H1 (cell line): ENCODE measurements around the gene PACS1. TPM values are rescaled to one million over a fixed set of nuclear protein-coding genes. Genes with fewer than 3 reads are reported as not detected.

Experiments used
- CTCF ChIA-PET: fragments of 300-600 bp; sonication (Branson Sonifier 250); formaldehyde crosslinking; loops from one replicate; lab custom pipeline; 2021; ENCODE audit not compliant: partially characterized antibody; lab: Charles Lee
- POLR2A ChIA-PET: fragments of 300-600 bp; sonication (Branson Sonifier 250); formaldehyde crosslinking; loops from one replicate; lab custom pipeline; 2021; ENCODE audit warnings: inconsistent platforms; ENCODE audit not compliant: partially characterized antibody; lab: Charles Lee
- DNase-seq, 2 experiments: peaks; one replicate each; pipeline versions ENCODE4 v3.0.0 to v3.0.0-alpha.2; 2010 to 2022; ENCODE audit warnings: low spot score in 2 of 2, low read depth in 1 of 2, mixed read lengths in 1 of 2
- FAIRE-seq: peaks from 2 replicates; lab custom pipeline; 2011; peaks lifted over from hg19 to GRCh38; lab: Jason Lieb, UNC
- H2AFZ ChIP-seq: 2 replicates; pipeline ENCODE4 v1.8.1; 2012; ENCODE audit warnings: low read length, inconsistent platforms
- H2AK5ac ChIP-seq: 2 replicates; pipeline ENCODE4 v1.6.1; 2013; ENCODE audit warnings: low read depth, low read length
- H2BK120ac ChIP-seq: replicated peaks from 2 replicates; pipeline ENCODE3; 2013; ENCODE audit warnings: low read depth, low read length, inconsistent platforms
- H2BK12ac ChIP-seq: 2 replicates; pipeline ENCODE4 v1.6.1; 2013; ENCODE audit warnings: low read depth, low read length
- H2BK15ac ChIP-seq: 2 replicates; pipeline ENCODE4 v1.6.1; 2013; ENCODE audit warnings: low read length
- H2BK20ac ChIP-seq: 2 replicates; pipeline ENCODE4 v1.6.1; 2013; ENCODE audit warnings: low read length
- H2BK5ac ChIP-seq: 2 replicates; pipeline ENCODE4 v1.6.1; 2013; ENCODE audit warnings: low read depth, low read length
- H3K14ac ChIP-seq: 2 replicates; pipeline ENCODE4 v1.6.1; 2013; ENCODE audit warnings: inconsistent platforms; ENCODE audit not compliant: insufficient read length
- H3K18ac ChIP-seq: 2 replicates; pipeline ENCODE4 v1.6.1; 2013; ENCODE audit warnings: low read length; ENCODE audit errors: extremely low read depth
- H3K23ac ChIP-seq: 2 replicates; pipeline ENCODE4 v1.6.1; 2013; ENCODE audit warnings: inconsistent platforms; ENCODE audit not compliant: insufficient read length
- H3K23me2 ChIP-seq: 2 replicates; pipeline ENCODE4 v1.6.1; 2013; ENCODE audit warnings: low read depth, low read length
- H3K27ac ChIP-seq: 2 replicates; pipeline ENCODE4 v1.6.1; 2011; ENCODE audit warnings: low read depth, low read length, inconsistent platforms
- H3K27me3 ChIP-seq, 4 experiments: replicated peaks in 1 of 4; 1 replicate in 1 of 4; 2 replicates in 3 of 4; pipeline versions ENCODE4 v1.6.1 to v1.8.1; 2011 to 2013; ENCODE audit warnings: low read length in 3 of 4, mild to moderate bottlenecking in 3 of 4, inconsistent platforms in 2 of 4, mixed read lengths in 2 of 4, moderate library complexity in 1 of 4; ENCODE audit not compliant: control insufficient read depth in 3 of 4, insufficient read depth in 3 of 4; ENCODE audit errors: extremely low read depth in 1 of 4
- H3K36me3 ChIP-seq, 4 experiments: 2 replicates each; pipeline versions ENCODE4 v1.6.1 to v1.8.1; 2011 to 2013; ENCODE audit warnings: mild to moderate bottlenecking in 4 of 4, low read length in 3 of 4, moderate library complexity in 2 of 4, control low read depth in 1 of 4, inconsistent platforms in 1 of 4; ENCODE audit not compliant: insufficient read depth in 4 of 4, control insufficient read depth in 2 of 4
- H3K4ac ChIP-seq: replicated peaks from 2 replicates; pipeline ENCODE3; 2013; ENCODE audit warnings: low read length, low read depth, mixed read lengths, inconsistent platforms; ENCODE audit not compliant: insufficient read length
- H3K4me1 ChIP-seq, 4 experiments: replicated peaks in 1 of 4; 1 replicate in 1 of 4; 2 replicates in 3 of 4; pipeline versions ENCODE4 v1.6.1 to v1.8.1; 2011 to 2013; ENCODE audit warnings: low read length in 3 of 4, inconsistent platforms in 2 of 4, mixed read lengths in 1 of 4; ENCODE audit not compliant: insufficient read depth in 4 of 4, control insufficient read depth in 3 of 4
- H3K4me2 ChIP-seq, 2 experiments: 2 replicates each; pipeline versions ENCODE4 v1.6.1 to v1.8.1; 2011 to 2013; ENCODE audit warnings: low read depth in 2 of 2, low read length in 2 of 2, control low read depth in 1 of 2, inconsistent platforms in 1 of 2, mild to moderate bottlenecking in 1 of 2; ENCODE audit not compliant: insufficient read depth in 1 of 2
- H3K4me3 ChIP-seq, 4 experiments: fragments of 200-600, 300-600 bp in 1 of 4; sonication (generic), shearing (Covaris generic), sonication (Bioruptor Twin) in 1 of 4; 2 replicates each; pipeline versions ENCODE4 v1.5.1 to v1.8.1; 2011 to 2016; ENCODE audit warnings: low read length in 4 of 4, low read depth in 3 of 4, control low read depth in 2 of 4, inconsistent platforms in 2 of 4, mild to moderate bottlenecking in 2 of 4, mixed read lengths in 1 of 4, moderate library complexity in 1 of 4; ENCODE audit not compliant: insufficient read depth in 2 of 4; ENCODE audit errors: extremely low read depth in 1 of 4
- H3K56ac ChIP-seq: replicated peaks from 2 replicates; pipeline ENCODE3; 2013; ENCODE audit warnings: low read depth, mild to moderate bottlenecking, mixed read lengths, low read length, inconsistent platforms; ENCODE audit not compliant: insufficient read length
- H3K79me1 ChIP-seq: 2 replicates; pipeline ENCODE4 v1.6.1; 2013; ENCODE audit warnings: low read depth, low read length, control low read depth
- H3K79me2 ChIP-seq, 2 experiments: 2 replicates each; pipeline versions ENCODE4 v1.6.1 to v1.8.1; 2012 to 2013; ENCODE audit warnings: low read length in 2 of 2, mild to moderate bottlenecking in 2 of 2, inconsistent platforms in 1 of 2; ENCODE audit not compliant: insufficient read depth in 2 of 2, control insufficient read depth in 1 of 2
- H3K9ac ChIP-seq, 4 experiments: replicated peaks in 1 of 4; 1 replicate in 1 of 4; 2 replicates in 3 of 4; pipeline versions ENCODE4 v1.6.1 to v1.8.1; 2011 to 2013; ENCODE audit warnings: low read depth in 3 of 4, low read length in 3 of 4, control low read depth in 2 of 4, mild to moderate bottlenecking in 2 of 4, moderate library complexity in 2 of 4, inconsistent platforms in 1 of 4; ENCODE audit errors: extremely low read depth in 1 of 4
- H3K9me3 ChIP-seq, 2 experiments: 2 replicates each; pipeline versions ENCODE4 v1.6.1 to v1.8.1; 2012 to 2013; ENCODE audit warnings: mild to moderate bottlenecking in 2 of 2, moderate library complexity in 2 of 2, control low read depth in 1 of 2, inconsistent platforms in 1 of 2, low read depth in 1 of 2, low read length in 1 of 2, mixed read lengths in 1 of 2; ENCODE audit not compliant: insufficient read depth in 2 of 2
- H4K20me1 ChIP-seq, 2 experiments: replicated peaks in 1 of 2; 2 replicates each; pipeline versions ENCODE3 to v1.8.1; 2011 to 2013; ENCODE audit warnings: inconsistent platforms in 2 of 2, low read length in 2 of 2, mild to moderate bottlenecking in 1 of 2; ENCODE audit not compliant: insufficient read depth in 2 of 2, control insufficient read depth in 1 of 2
- H4K5ac ChIP-seq: 2 replicates; pipeline ENCODE4 v1.6.1; 2013; ENCODE audit warnings: low read length, low read depth, mixed read lengths, inconsistent platforms; ENCODE audit not compliant: insufficient read length
- H4K8ac ChIP-seq: 2 replicates; pipeline ENCODE4 v1.8.0; 2013; ENCODE audit warnings: mild to moderate bottlenecking, moderate library complexity, low read length, inconsistent platforms; ENCODE audit not compliant: insufficient read depth; ENCODE audit errors: extremely low read depth
- H4K91ac ChIP-seq: replicated peaks from 2 replicates; pipeline ENCODE3; 2013; ENCODE audit warnings: low read length, mixed read lengths, inconsistent platforms; ENCODE audit not compliant: insufficient read length
- PHF8 ChIP-seq: fragments of 200-600 bp; sonication (generic); conservative IDR thresholded peaks from 2 replicates; pipeline ENCODE4 v1.7.1; 2012; ENCODE audit warnings: low read depth, mild to moderate bottlenecking, inconsistent platforms, low read length, moderate library complexity
- WGBS, 2 experiments: shearing (Covaris generic) in 1 of 2; methylation state at CpG; one replicate each; pipeline versions ENCODE4 v1.1.6 to v1.1.7; 2013 to 2015; ENCODE audit warnings: low lambda C conversion rate in 2 of 2, mixed read lengths in 2 of 2, inconsistent platforms in 1 of 2, low coverage in 1 of 2, missing lambda C conversion rate in 1 of 2; ENCODE audit not compliant: insufficient replicate concordance in 2 of 2, insufficient coverage in 1 of 2, insufficient read length in 1 of 2; ENCODE audit errors: extremely low coverage in 1 of 2, missing lambda C conversion rate in 1 of 2; 5-methylcytosine and 5-hydroxymethylcytosine counted together
- polyA plus RNA-seq, 7 experiments: library from polyadenylated mRNA; depleted of rRNA in 3 of 7; stranded (reverse) in 5 of 7; unstranded in 2 of 7; fragments of >200 nt in 5 of 7; fragments of 200-250 nt in 2 of 7; gene quantifications; 1 replicate in 5 of 7; 2 replicates in 1 of 7; 4 replicates in 1 of 7; pipeline versions ENCODE4 v1.2.1 to v1.2.3, GENCODE V29; 2011 to 2013; ENCODE audit warnings: missing spikeins in 2 of 7, mixed read lengths in 2 of 7
- total RNA-seq: library from RNA; stranded (reverse); fragmentation: NEBNext Ultra II Directional; extraction: Animal tissue kit (Norgen Biotek cat#: 25700); gene quantifications from 2 replicates; pipeline ENCODE4 v1.2.1, GENCODE V29; 2021

PACS1 gene
- total and polyA plus RNA-seq, 2 of the 8 experiments (the other 6 are each of a cell fraction or from before 2014, with no cell fraction given), result 11.5 to 36.0 TPM

GRCh38 chr11:66221726-66222236 is 151.7 kb downstream of the PACS1 start:
- no peak overlapping the region for H2BK120ac ChIP-seq
- H3K23ac ChIP-seq, result no peak overlapping the region
- no peak overlapping the region for H2BK12ac ChIP-seq
- H4K5ac ChIP-seq, result no peak overlapping the region
- no peak for DNase-seq
- H3K4me2 ChIP-seq, result no peak overlapping the region
- H3K14ac ChIP-seq, result no peak overlapping the region
- H4K91ac ChIP-seq, result no peak overlapping the region
- H3K9me3 ChIP-seq, result no peaks in the 10 kb centered on the region
- no peak overlapping the region for H3K4me3 ChIP-seq
- no peak overlapping the region for H4K8ac ChIP-seq
- no peak overlapping the region for H3K27ac ChIP-seq
- H3K4ac ChIP-seq, result no peak overlapping the region
- FAIRE-seq, result no peak
- TF ChIP-seq PHF8, result no peak
- CTCF ChIA-PET, result interaction anchor here (0.7 to 10.1 kb wide), 31 partner anchors 8 to 442 kb away, joined by 3 to 123 read pairs (median 4); partner anchors contain the start of genes AP5B1 and YIF1A
- H2BK5ac ChIP-seq, result no peak overlapping the region
- peaks cover 1% of the 10 kb centered on the region in 2 experiments for H4K20me1 ChIP-seq
- H2BK15ac ChIP-seq, result no peak overlapping the region
- H3K23me2 ChIP-seq, result no peaks in the 10 kb centered on the region
- no peak overlapping the region for H2BK20ac ChIP-seq
- 85% methylated on average over 9 of the region's 9 CpGs; no CpG with 5 or more reads in 1 of the 2 experiments for WGBS, 2 experiments
- no peak overlapping the region for H3K56ac ChIP-seq
- no peak overlapping the region for H2AFZ ChIP-seq
- H3K36me3 ChIP-seq, result no peaks in the 10 kb centered on the region; a peak in 2 of 8 replicates
- H3K79me1 ChIP-seq, result no peaks in the 10 kb centered on the region
- no peak overlapping the region for H3K9ac ChIP-seq
- H3K4me1 ChIP-seq, result peaks cover 0 to 2% (median 0%) of the 10 kb centered on the region in 4 experiments; a peak in 1 of 7 replicates
- no peak overlapping the region for H2AK5ac ChIP-seq
- POLR2A ChIA-PET, result interaction anchor here (0.7 to 1.7 kb wide), 4 partner anchors 30 to 151 kb away, joined by 3 to 4 read pairs (median 3); no protein-coding TSS in a partner anchor
- H3K27me3 ChIP-seq, result no peaks in the 10 kb centered on the region
- no peak overlapping the region for H3K18ac ChIP-seq
- H3K79me2 ChIP-seq, result no peaks in the 10 kb centered on the region
